ENCODE data around the gene CENPV. TPM values are rescaled to one million over a fixed set of nuclear protein-coding genes. Genes with fewer than 3 reads are reported as not detected.

CENPV gene
- total RNA-seq, 1 experiment from 2014 or later: 64.6 TPM

DNA sequence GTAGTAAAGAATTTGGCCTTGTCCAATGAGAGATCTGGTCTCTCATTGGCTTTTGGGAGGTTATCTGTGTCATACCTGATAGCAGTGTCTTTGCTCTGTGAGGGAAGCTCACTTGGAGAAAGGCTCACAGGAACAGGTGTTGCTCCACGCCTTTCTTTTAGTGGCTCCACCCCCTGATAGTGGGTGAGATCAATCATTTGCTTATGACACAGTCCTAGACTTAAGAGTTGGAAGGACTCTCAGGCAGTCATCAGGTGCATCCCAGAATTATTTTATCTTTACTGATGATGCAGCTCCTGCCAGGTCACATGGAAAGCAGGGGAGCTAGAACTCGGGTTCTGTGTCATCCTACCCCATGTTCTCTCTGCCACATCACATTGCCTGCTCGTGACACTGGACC is 59.3 kb downstream of the CENPV start:
- ATAC-seq (no peak), DNase-seq (ENCODE audit: low read depth, low spot score) (no peak)
- intact Hi-C loops (cut with micrococcal nuclease; ENCODE audit: unreplicated experiment): loop anchor here (10.0 kb wide), 1 partner anchor 79 kb away; the partner anchor contains the start of genes NCOR1 and PIGL
- H3K4me1 ChIP-seq (ENCODE audit: control insufficient read depth, insufficient read depth, low read length): peaks cover 20% of the 10 kb centered on the region
- H3K36me3 ChIP-seq (ENCODE audit: control insufficient read depth, insufficient read depth, low read length): no peaks in the 10 kb centered on the region
- no TSS peak for BruUV-seq (replicated peaks)
- H3K4me3 ChIP-seq (ENCODE audit: low read depth in 2 of 2, low read length in 2 of 2): no peak overlapping the region
- in situ Hi-C loops (cut with HindIII; ENCODE audit: low pct_unique_long_range_greater_than_20kb, low sequenced_read_pairs): no loop called here
- TF ChIP-seq TCF7L2 (IDR thresholded peaks at IDR 0.05; ENCODE audit: low read depth, low read length) (no peak), SIN3A (IDR thresholded peaks at IDR 0.05; ENCODE audit: borderline replicate concordance, insufficient read depth, low read depth, low read length) (no peak), POLR2AphosphoS5 (IDR thresholded peaks at IDR 0.05; ENCODE audit: low read depth, low read length) (no peak)
- TF ChIP-seq, protein P1, sequence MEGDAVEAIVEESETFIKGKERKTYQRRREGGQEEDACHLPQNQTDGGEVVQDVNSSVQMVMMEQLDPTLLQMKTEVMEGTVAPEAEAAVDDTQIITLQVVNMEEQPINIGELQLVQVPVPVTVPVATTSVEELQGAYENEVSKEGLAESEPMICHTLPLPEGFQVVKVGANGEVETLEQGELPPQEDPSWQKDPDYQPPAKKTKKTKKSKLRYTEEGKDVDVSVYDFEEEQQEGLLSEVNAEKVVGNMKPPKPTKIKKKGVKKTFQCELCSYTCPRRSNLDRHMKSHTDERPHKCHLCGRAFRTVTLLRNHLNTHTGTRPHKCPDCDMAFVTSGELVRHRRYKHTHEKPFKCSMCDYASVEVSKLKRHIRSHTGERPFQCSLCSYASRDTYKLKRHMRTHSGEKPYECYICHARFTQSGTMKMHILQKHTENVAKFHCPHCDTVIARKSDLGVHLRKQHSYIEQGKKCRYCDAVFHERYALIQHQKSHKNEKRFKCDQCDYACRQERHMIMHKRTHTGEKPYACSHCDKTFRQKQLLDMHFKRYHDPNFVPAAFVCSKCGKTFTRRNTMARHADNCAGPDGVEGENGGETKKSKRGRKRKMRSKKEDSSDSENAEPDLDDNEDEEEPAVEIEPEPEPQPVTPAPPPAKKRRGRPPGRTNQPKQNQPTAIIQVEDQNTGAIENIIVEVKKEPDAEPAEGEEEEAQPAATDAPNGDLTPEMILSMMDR (IDR thresholded peaks at IDR 0.05): no peak
- TF ChIP-seq, protein P2, sequence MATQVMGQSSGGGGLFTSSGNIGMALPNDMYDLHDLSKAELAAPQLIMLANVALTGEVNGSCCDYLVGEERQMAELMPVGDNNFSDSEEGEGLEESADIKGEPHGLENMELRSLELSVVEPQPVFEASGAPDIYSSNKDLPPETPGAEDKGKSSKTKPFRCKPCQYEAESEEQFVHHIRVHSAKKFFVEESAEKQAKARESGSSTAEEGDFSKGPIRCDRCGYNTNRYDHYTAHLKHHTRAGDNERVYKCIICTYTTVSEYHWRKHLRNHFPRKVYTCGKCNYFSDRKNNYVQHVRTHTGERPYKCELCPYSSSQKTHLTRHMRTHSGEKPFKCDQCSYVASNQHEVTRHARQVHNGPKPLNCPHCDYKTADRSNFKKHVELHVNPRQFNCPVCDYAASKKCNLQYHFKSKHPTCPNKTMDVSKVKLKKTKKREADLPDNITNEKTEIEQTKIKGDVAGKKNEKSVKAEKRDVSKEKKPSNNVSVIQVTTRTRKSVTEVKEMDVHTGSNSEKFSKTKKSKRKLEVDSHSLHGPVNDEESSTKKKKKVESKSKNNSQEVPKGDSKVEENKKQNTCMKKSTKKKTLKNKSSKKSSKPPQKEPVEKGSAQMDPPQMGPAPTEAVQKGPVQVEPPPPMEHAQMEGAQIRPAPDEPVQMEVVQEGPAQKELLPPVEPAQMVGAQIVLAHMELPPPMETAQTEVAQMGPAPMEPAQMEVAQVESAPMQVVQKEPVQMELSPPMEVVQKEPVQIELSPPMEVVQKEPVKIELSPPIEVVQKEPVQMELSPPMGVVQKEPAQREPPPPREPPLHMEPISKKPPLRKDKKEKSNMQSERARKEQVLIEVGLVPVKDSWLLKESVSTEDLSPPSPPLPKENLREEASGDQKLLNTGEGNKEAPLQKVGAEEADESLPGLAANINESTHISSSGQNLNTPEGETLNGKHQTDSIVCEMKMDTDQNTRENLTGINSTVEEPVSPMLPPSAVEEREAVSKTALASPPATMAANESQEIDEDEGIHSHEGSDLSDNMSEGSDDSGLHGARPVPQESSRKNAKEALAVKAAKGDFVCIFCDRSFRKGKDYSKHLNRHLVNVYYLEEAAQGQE (IDR thresholded peaks at IDR 0.05; ENCODE audit: insufficient read depth in 1 of 2, low read depth in 2 of 2, low read length in 1 of 2): no peak
- H3K27me3 ChIP-seq (ENCODE audit: control insufficient read depth, insufficient read depth, low read length): no peaks in the 10 kb centered on the region
- no peaks in the 10 kb centered on the region for H3K9me3 ChIP-seq (ENCODE audit: control insufficient read depth, insufficient read depth, low read depth, low read length)
- CTCF ChIA-PET: no interaction called here
- POLR2A ChIA-PET: no interaction called here
- no peak overlapping the region for H3K27ac ChIP-seq (ENCODE audit: low read length)

Other genes starting within 250 kb of the CENPV start
- 83.8 TPM for gene NCOR1, start 137.9 kb downstream of the CENPV start, total RNA-seq (2021; ENCODE audit: unreplicated experiment)
- gene PIGL, start 136.3 kb downstream of the CENPV start, total RNA-seq (2021; ENCODE audit: unreplicated experiment): 14.8 TPM
- 1,654 TPM for gene UBB, start 27.6 kb upstream of the CENPV start, total RNA-seq (2021; ENCODE audit: unreplicated experiment)
- 34.9 TPM for gene TRPV2, start 62.1 kb upstream of the CENPV start, total RNA-seq (2021; ENCODE audit: unreplicated experiment)
- gene LRRC75A, start 138.7 kb upstream of the CENPV start, total RNA-seq (2021; ENCODE audit: unreplicated experiment): 1.2 TPM
- 12.3 TPM for gene ZNF287, start 215.7 kb upstream of the CENPV start, total RNA-seq (2021; ENCODE audit: unreplicated experiment)

All from Panc1 (cell line).